BJ (cell line): Measurements from ENCODE around the gene NDUFS1. TPM values are rescaled to one million over a fixed set of nuclear protein-coding genes. Genes with fewer than 3 reads are reported as not detected.
A peak's percentile ranks its signal among the peaks of the same experiment; 100 is the strongest.

Source experiments
- CTCF ChIA-PET: fragments of 350-600 bp; formaldehyde crosslinking; extraction: SDS; loops from one replicate; lab custom pipeline; 2021; ENCODE audit warnings: antibody characterized with exemption, inconsistent platforms; lab: Yijun Ruan, JAX
- POLR2A ChIA-PET: fragments of 300-600 bp; sonication (Branson Sonifier 250); formaldehyde crosslinking; extraction: SDS; loops from one replicate; lab custom pipeline; 2021; ENCODE audit warnings: antibody characterized with exemption; lab: Charles Lee
- DNase-seq: peaks from one replicate; pipeline ENCODE4 v3.0.0-alpha.2; 2011; ENCODE audit warnings: low read depth
- H3K27me3 ChIP-seq: 2 replicates; pipeline ENCODE4 v1.6.0; 2011; ENCODE audit warnings: low read length; ENCODE audit not compliant: control insufficient read depth, insufficient read depth
- H3K36me3 ChIP-seq: 2 replicates; pipeline ENCODE4 v1.5.1; 2011; ENCODE audit warnings: low read length; ENCODE audit not compliant: control insufficient read depth, insufficient read depth
- H3K4me3 ChIP-seq: 2 replicates; pipeline ENCODE4 v1.5.1; 2011; ENCODE audit warnings: low read depth, mild to moderate bottlenecking, control low read depth, low read length
- CTCF ChIP-seq: IDR thresholded peaks from 2 replicates; pipeline ENCODE4 v1.5.1; 2011; ENCODE audit warnings: low read depth, mild to moderate bottlenecking, control low read depth, inconsistent platforms, low read length, moderate library complexity; ENCODE audit not compliant: insufficient read depth
- polyA plus RNA-seq: library from polyadenylated mRNA; depleted of rRNA; stranded (reverse); fragments of >200 nt; gene quantifications from 2 replicates; pipeline ENCODE4 v1.2.3, GENCODE V29; 2011

NDUFS1 gene
- polyA plus RNA-seq, 1 experiment, result 79.9 TPM

DNA sequence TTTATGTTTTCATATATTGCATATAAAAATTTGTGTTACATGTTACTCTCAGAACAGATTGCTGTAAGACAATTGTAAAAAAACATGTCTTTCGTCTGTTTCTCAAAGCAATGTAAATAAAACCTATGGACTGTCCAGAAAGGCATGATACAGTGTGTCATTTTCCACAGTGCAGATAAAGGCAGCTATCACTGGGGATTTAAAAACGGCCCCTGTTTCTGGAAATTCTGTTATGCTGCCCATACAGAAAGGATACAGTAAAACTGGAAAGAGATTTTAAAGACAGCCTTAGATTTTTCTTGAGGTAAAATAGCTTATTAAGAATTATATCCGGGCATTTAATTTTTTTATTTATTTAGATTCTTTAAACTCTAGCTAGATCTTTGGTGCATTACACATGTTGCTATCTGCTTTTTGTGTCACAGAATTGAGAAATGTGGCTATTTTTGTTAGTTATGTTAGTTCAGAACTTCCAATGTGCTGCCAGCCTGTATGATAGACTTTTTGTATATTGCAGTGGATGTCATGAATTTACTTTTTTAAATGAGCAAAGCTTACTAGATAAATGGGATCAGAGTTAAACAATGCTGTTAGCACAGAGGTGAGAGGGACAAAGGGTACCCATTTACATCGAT lies 72.4 kb downstream of the NDUFS1 start:
- no peak for DNase-seq
- ChIA-PET POLR2A (interaction anchor here (0.7 to 1.0 kb wide), 2 partner anchors 126 to 939 kb away, joined by 3 read pairs; a partner anchor contains a TSS), CTCF (interaction anchor here (1.0 to 1.8 kb wide), 4 partner anchors 10 to 16 kb away, joined by 3 read pairs; no protein-coding TSS in a partner anchor)
- peak overlapping the region; percentile 53 for H3K4me3 ChIP-seq
- H3K36me3 ChIP-seq, result no peaks in the 10 kb centered on the region
- no peak for TF ChIP-seq CTCF
- H3K27me3 ChIP-seq, result no peaks in the 10 kb centered on the region

- CTCF ChIA-PET, result interaction anchor here (0.6 to 1.8 kb wide), 5 partner anchors 9 to 16 kb away, joined by 3 to 5 read pairs (median 3); no protein-coding TSS in a partner anchor
- TF ChIP-seq CTCF, result peak; percentile 60
- POLR2A ChIA-PET, result interaction anchor here (1.0 kb wide), 1 partner anchor 127 kb away, joined by 3 read pairs; a partner anchor contains a TSS
- DNase-seq, result peak; percentile 27
- Histone ChIP-seq H3K4me3 (peak within 1 kb of the TSS; percentile 53), H3K36me3 (no peaks in the 10 kb centered on the region), H3K27me3 (no peaks in the 10 kb centered on the region)
These were observed 73.3 kb downstream of the NDUFS1 start, which contains the start of gene INO80D for GRCh38 chr2:206085742-206086445. TSS of gene INO80D (minus strand) at chr2:206086174. CDS start at chr2:206063016, 23,158 bp downstream.

DNA sequence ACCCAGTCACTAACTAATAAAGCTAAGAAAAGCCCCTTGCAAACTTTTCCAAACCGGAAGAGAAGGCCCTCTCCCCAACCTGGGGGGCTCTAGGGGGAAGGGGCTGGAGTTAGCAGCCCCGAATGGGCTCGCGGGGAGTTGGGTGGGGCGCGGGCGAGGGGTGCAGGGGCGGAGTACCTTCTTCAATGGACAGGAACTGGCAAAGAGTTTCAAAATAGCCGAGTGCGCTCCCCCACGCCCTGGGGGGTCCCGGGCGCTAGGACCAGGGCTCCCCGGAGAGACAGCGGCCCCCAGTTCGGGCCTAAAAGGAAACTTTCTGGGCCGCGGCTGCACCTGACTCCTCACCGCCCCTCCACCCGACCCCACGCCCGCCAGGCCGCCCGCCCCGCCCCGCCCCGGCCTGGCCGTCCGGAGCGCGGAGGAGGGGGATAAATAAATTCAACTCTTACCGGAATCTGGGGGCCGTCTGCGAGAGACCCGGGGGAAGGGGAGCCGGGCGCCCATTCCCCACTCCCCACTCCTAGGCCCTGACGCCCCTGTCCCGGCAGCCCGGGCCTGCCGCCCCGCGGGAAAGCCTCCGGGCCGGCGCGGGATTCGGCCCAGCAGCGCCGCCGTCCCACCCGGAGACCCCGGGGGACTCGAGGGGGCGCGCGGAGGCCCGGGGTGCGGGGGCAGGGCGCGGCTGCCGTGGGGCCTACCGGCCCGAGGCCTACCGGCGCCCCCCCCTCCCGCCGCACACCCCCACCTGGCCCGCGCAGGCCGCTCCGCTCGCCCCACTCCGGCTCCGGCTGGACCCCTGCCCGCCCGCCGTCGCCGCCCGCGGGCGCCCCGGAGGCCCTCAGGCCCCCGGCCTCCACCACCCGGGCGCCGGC lies 74.1 kb downstream of the NDUFS1 start:
- no peak for TF ChIP-seq CTCF
- POLR2A ChIA-PET, result interaction anchor here (1.0 kb wide), 1 partner anchor 128 kb away, joined by 3 read pairs; a partner anchor contains a TSS
- no peaks in the 10 kb centered on the region for H3K27me3 ChIP-seq
- CTCF ChIA-PET, result interaction anchor here (0.6 to 1.2 kb wide), 3 partner anchors 11 to 16 kb away, joined by 3 to 5 read pairs (median 3); no protein-coding TSS in a partner anchor
- no peak for DNase-seq
- no peaks in the 10 kb centered on the region for H3K36me3 ChIP-seq
- peak overlapping the region; percentile 53 for H3K4me3 ChIP-seq

DNA sequence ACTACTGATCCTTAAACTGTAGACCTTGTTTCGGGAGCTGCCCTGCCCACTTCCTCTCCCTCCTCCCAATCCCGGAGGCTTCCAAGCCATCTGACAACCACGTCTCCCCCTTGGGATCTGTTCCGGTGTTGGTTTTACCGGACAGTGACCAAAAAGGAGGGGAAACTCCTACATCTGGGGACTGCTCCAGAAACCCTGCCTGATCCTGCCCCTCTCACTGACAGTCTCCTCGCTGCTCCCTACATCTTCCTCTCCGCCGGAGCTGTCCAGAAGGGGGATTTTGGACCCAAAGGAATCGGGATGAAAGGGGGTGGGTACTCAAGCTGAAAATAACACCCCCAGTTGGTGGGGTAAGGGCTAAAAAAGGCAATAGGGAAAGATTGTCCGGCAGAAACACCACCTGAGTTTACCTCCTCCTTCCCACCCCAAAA lies 74.8 kb downstream of the NDUFS1 start:
- no peak for TF ChIP-seq CTCF
- ChIA-PET POLR2A (interaction anchor here (0.6 kb wide), 1 partner anchor 1155 kb away, joined by 3 read pairs; no protein-coding TSS in a partner anchor), CTCF (no interaction called here)
- DNase-seq, result peak; percentile 52
- Histone ChIP-seq H3K4me3 (peak overlapping the region; percentile 53), H3K27me3 (no peaks in the 10 kb centered on the region), H3K36me3 (no peaks in the 10 kb centered on the region)
